ENCODE results near the gene JARID2. TPM values are rescaled to one million over a fixed set of nuclear protein-coding genes. Genes with fewer than 3 reads are reported as not detected.

JARID2 gene
- polyA plus RNA-seq, 1 of the 3 experiments (the other 2 are of a cell fraction): 3.4 TPM

GRCh38 chr6:15508441-15508871 is 262.6 kb downstream of the JARID2 start:
- peaks cover 8 to 17% of the 10 kb centered on the region in 2 experiments for H3K36me3 ChIP-seq (replicated peaks in 1 of 2; ENCODE audit: control insufficient read depth in 1 of 2, insufficient read depth in 2 of 2, low read length in 1 of 2)

More at GRCh38 chr6:15508441-15508871, 262.6 kb downstream of the JARID2 start:
- no peak overlapping the region for H2AFZ ChIP-seq (ENCODE audit: low read depth)
- no peaks in the 10 kb centered on the region for H3K9me2 ChIP-seq
- no peak overlapping the region for H3K27ac ChIP-seq (ENCODE audit: low read depth in 2 of 2, low read length in 1 of 2)
- peaks cover 6% of the 10 kb centered on the region for H3F3A ChIP-seq (replicated peaks; ENCODE audit: insufficient read depth)
- no peak overlapping the region for H3K4me3 ChIP-seq (ENCODE audit: low read depth in 2 of 2, low read length in 1 of 2)
- peaks cover 9 to 25% of the 10 kb centered on the region in 2 experiments for H3K4me1 ChIP-seq (ENCODE audit: control insufficient read depth in 1 of 2, insufficient read depth in 2 of 2, low read depth in 1 of 2, low read length in 1 of 2)
- H3K9me3 ChIP-seq: no peaks in the 10 kb centered on the region
- ChIA-PET CTCF (no interaction called here), POLR2A (no interaction called here)
- no peaks in the 10 kb centered on the region for H3K27me3 ChIP-seq (ENCODE audit: insufficient read depth)
- H3K9ac ChIP-seq: no peak overlapping the region
- H3K4me2 ChIP-seq: no peak overlapping the region
- H4K20me1 ChIP-seq (ENCODE audit: insufficient read depth): peaks cover 44% of the 10 kb centered on the region
- no peak for DNase-seq
- 0 out of 2 replicates have a peak, but pooled peaks cover 7% of the 10 kb centered on the region for H3K79me2 ChIP-seq (ENCODE audit: insufficient read depth)
- WGBS (ENCODE audit: low lambda C conversion rate): 95% methylated on average over 6 of the region's 6 CpGs
- TF ChIP-seq POLR2AphosphoS5 (IDR thresholded peaks at IDR 0.05; ENCODE audit: low read depth, low read length) (no peak), SIN3A (IDR thresholded peaks at IDR 0.05; ENCODE audit: borderline replicate concordance, low read depth, low read length) (no peak), CTCF (IDR thresholded peaks at IDR 0.05) (no peak), YY1 (IDR thresholded peaks at IDR 0.05; ENCODE audit: low read depth) (no peak), USF1 (IDR thresholded peaks at IDR 0.05; ENCODE audit: borderline replicate concordance, low read depth) (no peak), CHD2 (IDR thresholded peaks at IDR 0.05; ENCODE audit: low read length, partially characterized antibody) (no peak), GATA2 (CRISPR knock-in tag; IDR thresholded peaks at IDR 0.05) (no peak), RFX5 (IDR thresholded peaks at IDR 0.05; ENCODE audit: low read length) (no peak), JUND (IDR thresholded peaks at IDR 0.05) (no peak), USF2 (IDR thresholded peaks at IDR 0.05; ENCODE audit: borderline replicate concordance, low read depth, low read length) (no peak), REST (IDR thresholded peaks at IDR 0.05; ENCODE audit: low read depth, low read length) (no peak), TEAD4 (IDR thresholded peaks at IDR 0.05; ENCODE audit: borderline replicate concordance, insufficient read depth) (no peak), PBX3 (IDR thresholded peaks at IDR 0.05) (no peak), RAD21 (IDR thresholded peaks at IDR 0.05; ENCODE audit: low read length) (no peak), MAX (IDR thresholded peaks at IDR 0.05; ENCODE audit: low read depth) (no peak), GABPA (IDR thresholded peaks at IDR 0.05; ENCODE audit: low read depth) (no peak), NFIC (IDR thresholded peaks at IDR 0.05; ENCODE audit: borderline replicate concordance) (no peak), SMC3 (IDR thresholded peaks at IDR 0.05; ENCODE audit: low read depth, low read length) (no peak), TCF12 (IDR thresholded peaks at IDR 0.05) (no peak), FOSL2 (IDR thresholded peaks at IDR 0.05; ENCODE audit: borderline replicate concordance, low read depth) (no peak)

Data from SK-N-SH (cell line).